Ovary (tissue), 3 donors: ENCODE data around the gene AMBRA1.

ENCODE experiments used
- CTCF ChIP-seq, 3 donors: fragments of 450-650 bp in 2 of 3; fragments of 200-600 bp in 1 of 3; IDR thresholded peaks; one replicate each; pipeline versions ENCODE4 v1.5.1 to v1.8.0; 2016 to 2022; ENCODE audit warnings: antibody characterized with exemption in 3 of 3, mild to moderate bottlenecking in 1 of 3
- POLR2A ChIP-seq: fragments of 450-650 bp; IDR thresholded peaks from one replicate; pipeline ENCODE4 v1.6.1; 2017; ENCODE audit warnings: antibody characterized with exemption, mild to moderate bottlenecking, moderate library complexity
- donor health status: DM: no; HTN: no; CAD: no.

- no peak for TF ChIP-seq POLR2A
- TF ChIP-seq CTCF (IDR thresholded peaks at IDR 0.05), result no peak
Measured at GRCh38 chr11:46498179-46498578, 95.6 kb downstream of the AMBRA1 start.
